NCI-H1417 (cell line): Measurements from ENCODE around the gene ADAMTS15.
A peak's percentile ranks its signal among the peaks of the same experiment; 100 is the strongest.
"Not testable (repeated sequence)": the region's sequence is repeated elsewhere in the genome, so short reads cannot be mapped to it uniquely, and the experiment has no call there.

Experiments
- DNase-seq, 3 experiments: peaks; one replicate each; lab custom pipeline; 2025; lab: John Stamatoyannopoulos, UW

Gene ADAMTS15

GRCh38 chr11:130434521-130435223 lies 13.8 kb upstream of the ADAMTS15 start:
- peak; percentile 71 to 93 (median 86) for DNase-seq

DNA sequence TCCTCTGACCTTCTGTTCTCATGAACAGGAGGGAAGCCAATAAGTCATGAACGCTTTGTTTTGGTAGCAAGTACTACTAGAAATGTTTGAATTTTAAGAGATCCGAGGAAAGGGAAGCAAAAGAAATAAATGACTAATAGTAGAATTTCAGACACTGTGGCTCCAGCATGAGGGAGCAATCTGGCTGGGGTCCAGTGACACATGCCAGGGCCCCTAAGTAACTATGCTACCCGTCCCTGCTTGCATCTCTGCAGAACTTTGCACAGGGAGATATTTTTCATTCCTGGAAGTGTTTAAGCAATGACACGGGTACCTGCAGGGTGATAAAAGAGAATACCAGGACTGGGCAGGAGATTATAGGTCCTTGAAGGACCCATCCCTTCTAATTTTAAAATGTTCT lies 12.8 kb upstream of the ADAMTS15 start:
- DNase-seq: no peak

DNA sequence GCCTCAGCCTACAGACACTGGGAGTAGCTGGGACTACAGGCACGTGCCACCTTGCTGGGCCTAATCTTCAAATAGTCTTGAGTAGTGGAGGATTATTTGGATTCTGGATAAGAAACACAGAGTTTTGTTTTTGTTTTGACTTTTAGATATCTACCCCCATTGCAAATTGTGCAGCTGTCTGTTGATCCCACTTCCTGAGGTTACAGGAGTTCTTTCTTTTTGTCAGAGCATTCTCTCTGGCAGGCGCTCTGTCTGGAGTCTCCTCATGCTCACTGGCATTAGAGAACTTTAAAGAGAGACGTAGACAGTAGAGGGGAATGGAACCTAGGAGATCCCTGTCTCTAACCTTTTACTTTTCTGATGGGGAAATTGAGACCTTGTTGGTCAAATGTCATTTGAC lies 12.3 kb upstream of the ADAMTS15 start:
- DNase-seq: no peak

DNA sequence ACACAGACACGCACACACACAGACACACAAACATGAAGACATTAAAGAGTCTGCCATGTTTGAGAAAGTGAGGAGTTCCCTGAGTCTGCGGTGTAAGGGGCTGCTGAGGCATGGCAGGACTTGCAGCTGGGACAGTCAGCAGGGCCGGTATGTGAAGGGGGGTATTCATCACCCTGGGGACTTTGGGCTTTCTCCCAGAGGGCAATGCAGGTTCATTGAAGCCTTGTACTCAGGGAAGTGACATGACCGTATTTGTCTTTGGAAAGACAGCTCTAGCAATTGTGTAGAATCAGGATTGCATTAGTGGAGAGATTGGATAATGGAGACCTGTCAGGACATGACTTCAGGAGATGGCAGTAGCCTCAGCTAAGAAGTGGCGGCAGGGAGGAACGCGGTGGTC lies 10.6 kb upstream of the ADAMTS15 start:
- DNase-seq: no peak

DNA sequence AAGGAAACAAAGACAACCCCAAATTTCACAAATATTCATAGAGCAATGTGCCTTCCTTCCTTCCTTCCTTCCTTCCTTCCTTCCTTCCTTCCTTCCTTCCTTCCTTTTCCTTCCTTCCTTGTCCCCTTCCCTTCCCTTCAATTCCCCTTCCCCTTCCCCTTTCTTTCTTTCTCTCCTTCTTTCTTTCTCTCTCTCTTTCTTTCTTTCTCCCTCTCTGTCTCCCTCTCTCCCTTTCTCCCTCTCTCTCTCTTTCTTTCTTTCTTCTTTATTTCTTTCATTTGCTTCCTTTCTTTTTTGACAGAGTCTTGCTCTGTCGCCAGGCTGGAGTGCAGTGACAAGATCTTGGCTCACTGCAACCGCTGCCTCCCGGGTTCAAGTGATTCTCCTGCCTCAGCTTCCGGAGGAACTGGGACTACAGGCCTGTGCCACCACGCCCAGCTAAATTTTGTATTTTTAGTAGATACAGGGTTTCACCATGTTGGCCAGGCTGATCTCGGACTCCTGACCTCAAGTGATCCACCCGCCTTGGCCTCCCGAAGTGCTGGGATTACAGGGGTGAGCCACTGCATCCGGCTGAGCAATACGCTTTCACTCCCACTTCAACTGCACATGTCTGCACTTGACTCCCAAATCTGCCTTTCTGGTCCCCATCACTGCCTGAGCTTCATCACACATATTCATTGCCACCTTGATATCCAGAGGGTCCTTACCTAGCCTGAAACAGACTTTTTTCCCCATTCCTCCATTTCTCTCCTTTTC lies 9.9 kb upstream of the ADAMTS15 start:
- DNase-seq: not testable (repeated sequence)

DNA sequence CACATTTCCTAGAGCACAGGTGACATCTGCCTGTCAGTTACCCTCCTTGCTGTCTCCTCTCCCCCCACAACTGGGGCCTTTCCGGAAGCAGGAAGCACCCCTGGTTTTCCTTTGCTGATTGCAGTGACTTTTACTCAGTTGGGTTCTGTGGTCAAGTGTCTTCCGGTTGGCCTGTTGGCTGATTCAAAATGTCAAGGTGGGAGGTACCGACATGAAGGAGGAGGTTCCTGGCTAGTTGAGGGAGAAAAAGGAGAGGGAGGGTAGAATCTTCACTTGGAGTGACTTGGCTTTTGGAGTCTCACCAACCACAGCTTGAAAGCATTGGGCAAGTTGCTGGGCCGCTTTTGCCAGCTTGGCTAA lies 9.3 kb upstream of the ADAMTS15 start:
- no peak for DNase-seq

- DNase-seq: no peak
Observed at GRCh38 chr11:130439876-130440275, 8.6 kb upstream of the ADAMTS15 start.

DNA sequence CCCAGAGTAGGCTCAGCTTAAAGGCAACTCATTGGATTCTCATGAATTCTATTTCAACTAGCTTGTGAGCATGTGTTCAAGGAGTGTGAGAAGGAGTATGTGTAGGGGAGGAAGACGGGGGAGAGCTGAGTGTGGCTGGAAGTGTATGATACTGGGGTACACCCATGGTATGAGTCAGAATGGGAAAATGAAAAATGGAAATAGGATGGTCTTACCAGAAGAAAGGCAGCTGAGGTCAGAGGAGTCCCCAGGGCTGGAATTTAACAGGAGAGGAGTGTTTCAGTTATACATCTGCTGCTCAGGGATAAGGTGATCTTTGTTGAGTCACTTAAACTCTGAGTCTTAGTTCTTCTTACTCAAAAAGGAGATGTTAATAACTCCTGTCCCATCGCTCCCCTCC lies 6.7 kb upstream of the ADAMTS15 start:
- no peak for DNase-seq

DNA sequence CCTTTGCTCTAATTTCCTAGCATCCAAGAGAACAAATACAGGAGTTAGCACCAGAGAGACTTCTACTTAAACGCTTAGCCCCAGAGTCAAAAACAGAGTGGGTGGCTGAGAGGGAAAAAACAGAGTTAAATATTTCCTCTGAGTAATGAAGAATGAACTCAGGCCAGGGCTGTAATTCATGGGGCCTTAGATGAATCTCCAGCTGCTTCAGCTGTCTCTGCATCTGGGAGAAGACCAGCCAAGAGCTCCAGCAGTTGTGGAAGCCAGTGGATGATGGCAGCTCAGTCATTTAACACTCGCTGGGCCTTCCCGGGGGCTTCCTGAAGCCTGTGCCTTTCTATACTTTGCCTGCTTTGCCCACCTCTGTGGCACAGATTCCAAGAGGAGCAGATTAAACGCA lies 5.7 kb upstream of the ADAMTS15 start:
- no peak for DNase-seq

GRCh38 chr11:130445788-130446187 lies 2.7 kb upstream of the ADAMTS15 start:
- no peak for DNase-seq

GRCh38 chr11:130448039-130448415 lies 418 bp upstream of the ADAMTS15 start:
- DNase-seq: no peak

DNA sequence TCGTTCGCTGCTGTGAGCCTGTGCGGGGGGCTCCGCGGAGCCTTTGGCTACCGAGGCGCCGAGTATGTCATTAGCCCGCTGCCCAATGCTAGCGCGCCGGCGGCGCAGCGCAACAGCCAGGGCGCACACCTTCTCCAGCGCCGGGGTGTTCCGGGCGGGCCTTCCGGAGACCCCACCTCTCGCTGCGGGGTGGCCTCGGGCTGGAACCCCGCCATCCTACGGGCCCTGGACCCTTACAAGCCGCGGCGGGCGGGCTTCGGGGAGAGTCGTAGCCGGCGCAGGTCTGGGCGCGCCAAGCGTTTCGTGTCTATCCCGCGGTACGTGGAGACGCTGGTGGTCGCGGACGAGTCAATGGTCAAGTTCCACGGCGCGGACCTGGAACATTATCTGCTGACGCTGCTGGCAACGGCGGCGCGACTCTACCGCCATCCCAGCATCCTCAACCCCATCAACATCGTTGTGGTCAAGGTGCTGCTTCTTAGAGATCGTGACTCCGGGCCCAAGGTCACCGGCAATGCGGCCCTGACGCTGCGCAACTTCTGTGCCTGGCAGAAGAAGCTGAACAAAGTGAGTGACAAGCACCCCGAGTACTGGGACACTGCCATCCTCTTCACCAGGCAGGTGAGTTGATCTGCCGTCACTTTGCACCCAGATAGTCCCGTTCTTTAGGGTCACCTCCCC lies 1.0 kb downstream of the ADAMTS15 start:
- DNase-seq: peak in 1 of 3 experiments; percentile 28

DNA sequence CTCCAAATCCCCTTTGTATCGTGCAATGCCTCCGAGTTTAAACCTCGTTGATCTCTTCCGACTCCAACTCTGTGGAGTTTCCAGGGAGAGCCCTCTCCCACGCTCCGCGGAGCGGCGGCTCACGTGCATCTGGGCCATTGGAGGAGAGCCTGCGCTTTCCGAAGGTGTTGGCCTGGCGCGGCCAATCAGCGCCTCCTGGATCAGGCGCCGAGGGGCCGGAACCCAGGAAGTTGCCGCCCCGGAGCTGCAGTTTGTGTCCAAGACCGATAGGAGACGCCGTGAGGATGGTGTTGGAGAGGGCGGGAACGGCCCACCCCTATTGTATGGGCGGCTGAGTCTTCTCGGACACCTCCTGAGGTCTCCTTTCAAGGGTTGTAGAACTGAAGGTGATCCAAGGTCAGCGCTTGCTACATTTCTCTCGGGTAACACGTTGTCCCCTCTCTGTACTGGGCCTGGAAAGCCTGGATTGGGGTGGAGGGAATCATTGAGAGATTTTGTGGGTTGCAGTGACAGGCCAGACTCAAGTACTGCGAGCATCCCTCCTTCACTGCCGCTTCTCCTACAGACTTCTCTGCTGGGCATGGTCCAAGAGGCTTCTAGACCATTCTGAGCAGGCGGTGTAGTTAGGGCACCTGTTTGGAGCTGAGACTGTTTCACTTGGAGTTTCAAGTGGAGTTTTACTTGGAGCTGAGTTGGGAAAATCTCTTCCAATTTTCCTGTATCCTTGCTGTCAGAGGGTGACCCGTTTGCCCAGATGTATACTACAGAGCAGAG lies 1.7 kb downstream of the ADAMTS15 start:
- peak in 2 of 3 experiments; percentile 25 to 51 for DNase-seq

- no peak for DNase-seq
Observed at GRCh38 chr11:130451231-130452019, 3.0 kb downstream of the ADAMTS15 start.

DNA sequence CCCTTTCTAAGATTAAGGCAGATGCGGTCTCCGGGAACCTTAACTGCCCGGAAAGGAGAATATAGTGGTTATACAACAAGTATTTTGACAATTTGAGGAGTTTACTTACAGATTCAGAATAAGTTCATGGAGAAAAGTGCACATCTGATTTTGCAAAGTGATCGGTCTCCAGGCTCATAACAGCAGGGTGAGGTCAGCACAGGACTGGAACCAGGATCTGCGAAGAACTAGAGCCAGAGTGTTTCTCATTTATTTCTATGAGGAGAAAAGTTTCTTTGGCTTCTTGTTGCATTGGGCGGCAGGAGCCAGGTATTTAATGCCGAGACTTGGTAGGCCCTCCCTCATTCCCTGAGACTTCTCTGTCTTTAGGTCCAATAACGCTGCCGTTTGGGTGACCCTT lies 3.7 kb downstream of the ADAMTS15 start:
- no peak for DNase-seq

GRCh38 chr11:130452940-130453339 lies 4.5 kb downstream of the ADAMTS15 start:
- DNase-seq: no peak

DNA sequence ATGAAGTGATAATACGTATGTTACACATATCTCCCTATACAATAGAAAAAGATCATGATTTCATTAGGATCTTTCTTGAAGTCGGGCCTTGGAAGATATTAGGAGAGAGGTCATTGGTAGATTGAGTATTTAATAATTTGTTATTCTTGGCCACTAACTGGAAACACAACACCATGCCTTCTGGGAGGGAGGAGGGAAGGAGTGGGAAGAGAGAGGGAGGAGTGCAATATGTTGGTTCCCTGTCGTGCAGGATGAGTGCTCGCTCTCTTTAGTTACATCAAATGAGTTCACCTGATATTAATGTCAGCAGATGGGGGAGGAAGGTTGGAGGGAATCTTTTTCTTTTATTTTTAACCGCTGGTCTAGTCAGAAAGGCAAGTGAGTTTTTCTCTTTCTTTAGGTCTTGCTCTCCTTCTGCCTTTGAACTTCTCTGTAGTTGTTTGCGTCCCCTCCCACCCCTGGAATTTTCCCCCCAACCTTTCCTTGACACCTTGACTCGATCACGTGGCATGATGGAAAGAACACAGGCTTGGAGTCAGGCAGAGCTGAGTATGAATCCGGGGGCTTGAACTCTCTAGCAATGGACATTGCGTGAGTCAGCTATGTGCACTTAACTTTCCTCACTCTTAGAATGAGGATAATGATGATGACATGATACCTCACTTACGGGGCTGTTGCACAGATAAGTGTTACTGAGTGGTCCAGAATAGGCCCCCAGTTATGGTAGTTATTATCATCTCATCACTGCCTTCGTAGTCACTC lies 6.2 kb downstream of the ADAMTS15 start:
- no peak for DNase-seq

DNA sequence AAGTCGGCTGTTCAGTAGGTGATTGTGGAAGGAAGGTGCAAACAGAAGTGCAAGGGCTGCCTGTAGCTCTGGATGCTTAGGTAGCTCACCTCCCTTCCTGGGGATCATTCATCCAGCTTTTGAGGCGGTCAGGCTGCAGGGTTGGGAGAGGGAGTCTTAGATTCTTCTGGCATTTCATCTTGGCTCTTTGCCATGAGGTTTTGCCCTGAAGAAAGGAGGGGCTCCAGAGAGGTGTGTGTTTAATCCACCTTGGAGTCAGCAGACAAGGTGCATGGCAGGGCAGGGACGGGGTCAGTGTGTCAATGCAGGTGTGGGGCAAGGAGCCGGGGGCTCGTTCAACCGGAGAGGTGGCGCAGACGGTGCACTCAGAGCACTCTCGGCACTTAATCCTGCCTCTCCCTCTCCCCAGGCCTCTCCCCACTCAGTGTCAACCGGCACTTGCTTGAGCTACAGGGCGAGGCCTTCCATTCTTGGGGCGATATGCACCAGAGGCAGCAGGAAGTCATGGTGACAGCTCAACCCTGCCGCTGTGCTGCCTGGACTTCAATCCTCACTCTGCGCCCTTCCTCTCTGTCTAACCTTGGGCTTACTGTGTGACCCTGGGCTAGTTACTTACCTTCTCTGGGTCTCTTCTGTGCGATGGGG lies 7.2 kb downstream of the ADAMTS15 start:
- DNase-seq: no peak

DNA sequence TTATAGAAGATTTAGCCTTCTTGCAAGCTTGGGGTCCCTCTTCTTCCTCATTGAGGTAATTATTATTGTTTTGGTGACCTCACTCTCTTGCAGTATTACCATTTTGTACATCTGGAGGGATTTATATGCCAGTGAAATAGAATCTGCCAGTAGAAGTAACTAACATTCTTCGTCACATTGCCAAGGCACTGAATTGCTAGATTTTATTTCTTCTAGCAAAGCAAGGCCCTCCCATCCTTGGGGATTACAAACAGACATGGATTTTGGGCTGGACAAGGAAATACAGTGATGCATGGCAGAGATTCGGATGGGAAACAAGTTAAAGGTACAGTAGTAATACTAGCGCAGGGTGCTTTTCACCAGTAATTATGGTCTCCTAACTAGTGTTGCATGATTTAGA lies 7.8 kb downstream of the ADAMTS15 start:
- DNase-seq: no peak
